ENCODE data around the gene STAM. TPM values are rescaled to one million over a fixed set of nuclear protein-coding genes. Genes with fewer than 3 reads are reported as not detected.

The STAM gene
- total and polyA plus RNA-seq, 8 donors, result 6.8 to 49.2 (median 10.0) TPM

DNA sequence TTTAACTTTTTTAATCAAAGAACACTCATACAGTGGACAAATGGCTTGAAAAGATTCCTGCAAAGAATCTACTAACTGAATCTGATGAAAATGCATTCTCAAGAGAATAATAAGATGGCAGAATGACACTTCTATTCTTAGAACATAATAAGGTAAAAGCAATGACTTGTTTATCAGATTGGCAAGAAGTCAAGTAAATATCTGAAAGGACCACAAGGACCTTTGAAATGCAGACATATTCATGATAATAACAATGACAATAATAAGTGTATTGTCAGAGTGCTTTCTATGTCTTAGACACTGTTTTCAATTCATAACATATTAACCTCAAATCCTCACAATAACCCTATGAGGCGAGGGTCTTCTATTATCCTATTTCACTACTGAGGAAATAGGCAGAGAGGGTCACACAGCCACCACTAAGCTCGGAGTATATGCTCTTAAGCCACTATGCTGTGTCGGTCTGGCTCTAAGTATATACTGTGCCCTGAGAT, 37.4 kb upstream of the STAM start:
- peaks cover 0 to 17% (median 6%) of the 10 kb centered on the region in 4 donors for H3K4me1 ChIP-seq
- no peak for DNase-seq
- H3K36me3 ChIP-seq, result no peaks in the 10 kb centered on the region
- H3K4me3 ChIP-seq, result no peak overlapping the region
- no peak overlapping the region for H3K27ac ChIP-seq
- WGBS, 5 donors, result 36 to 63% (median 46%) methylated on average over 3 of the region's 3 CpGs
- intact Hi-C loops (cut with DNase I; ENCODE audit: low total_unique reads), result loop anchor here (5.0 to 10.0 kb wide), 2 partner anchors 136 to 268 kb away; no protein-coding TSS in a partner anchor
- TF ChIP-seq EP300 (IDR thresholded peaks at IDR 0.05), result no peak
- TF ChIP-seq POLR2AphosphoS5 (IDR thresholded peaks at IDR 0.05), result no peak
- no peak for TF ChIP-seq POLR2A (IDR thresholded peaks at IDR 0.05)
- TF ChIP-seq, protein P1, sequence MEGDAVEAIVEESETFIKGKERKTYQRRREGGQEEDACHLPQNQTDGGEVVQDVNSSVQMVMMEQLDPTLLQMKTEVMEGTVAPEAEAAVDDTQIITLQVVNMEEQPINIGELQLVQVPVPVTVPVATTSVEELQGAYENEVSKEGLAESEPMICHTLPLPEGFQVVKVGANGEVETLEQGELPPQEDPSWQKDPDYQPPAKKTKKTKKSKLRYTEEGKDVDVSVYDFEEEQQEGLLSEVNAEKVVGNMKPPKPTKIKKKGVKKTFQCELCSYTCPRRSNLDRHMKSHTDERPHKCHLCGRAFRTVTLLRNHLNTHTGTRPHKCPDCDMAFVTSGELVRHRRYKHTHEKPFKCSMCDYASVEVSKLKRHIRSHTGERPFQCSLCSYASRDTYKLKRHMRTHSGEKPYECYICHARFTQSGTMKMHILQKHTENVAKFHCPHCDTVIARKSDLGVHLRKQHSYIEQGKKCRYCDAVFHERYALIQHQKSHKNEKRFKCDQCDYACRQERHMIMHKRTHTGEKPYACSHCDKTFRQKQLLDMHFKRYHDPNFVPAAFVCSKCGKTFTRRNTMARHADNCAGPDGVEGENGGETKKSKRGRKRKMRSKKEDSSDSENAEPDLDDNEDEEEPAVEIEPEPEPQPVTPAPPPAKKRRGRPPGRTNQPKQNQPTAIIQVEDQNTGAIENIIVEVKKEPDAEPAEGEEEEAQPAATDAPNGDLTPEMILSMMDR (IDR thresholded peaks at IDR 0.05), result no peak
- no peaks in the 10 kb centered on the region for H3K27me3 ChIP-seq
- H3K9me3 ChIP-seq, result no peaks in the 10 kb centered on the region

DNA sequence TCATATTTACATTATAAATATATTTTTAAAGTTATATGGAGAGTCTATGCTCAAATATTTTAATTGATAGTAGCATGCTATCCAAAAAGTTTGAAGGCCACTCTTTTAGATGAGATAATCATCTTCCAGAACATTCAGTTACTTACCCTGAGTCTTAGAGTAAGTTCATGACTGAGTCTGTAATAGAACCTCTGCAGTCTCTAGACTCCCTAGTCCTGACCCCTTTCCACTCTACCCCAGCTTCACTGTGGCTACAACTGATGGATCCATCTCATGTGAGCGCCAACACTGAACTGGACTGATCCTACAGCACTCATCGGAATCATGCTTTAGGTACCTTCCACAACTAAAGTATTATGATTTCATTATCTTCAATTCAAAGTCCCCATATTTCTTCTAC, 36.9 kb upstream of the STAM start:
- H3K27me3 ChIP-seq, result no peaks in the 10 kb centered on the region
- H3K4me1 ChIP-seq, result peaks cover 0 to 17% (median 6%) of the 10 kb centered on the region in 4 donors
- H3K27ac ChIP-seq, result no peak overlapping the region
- no peak for DNase-seq
- TF ChIP-seq, protein P1 (IDR thresholded peaks at IDR 0.05), result no peak
- TF ChIP-seq POLR2A (IDR thresholded peaks at IDR 0.05) (no peak), EP300 (IDR thresholded peaks at IDR 0.05) (no peak), POLR2AphosphoS5 (IDR thresholded peaks at IDR 0.05) (no peak)
- 49 to 66% (median 61%) methylated on average over 2 of the region's 2 CpGs for WGBS, 5 donors
- H3K9me3 ChIP-seq, result no peaks in the 10 kb centered on the region
- H3K36me3 ChIP-seq, result no peaks in the 10 kb centered on the region
- intact Hi-C loops (cut with DNase I; ENCODE audit: low total_unique reads), result loop anchor here (5.0 to 10.0 kb wide), 2 partner anchors 135 to 268 kb away; no protein-coding TSS in a partner anchor
- no peak overlapping the region for H3K4me3 ChIP-seq

DNA sequence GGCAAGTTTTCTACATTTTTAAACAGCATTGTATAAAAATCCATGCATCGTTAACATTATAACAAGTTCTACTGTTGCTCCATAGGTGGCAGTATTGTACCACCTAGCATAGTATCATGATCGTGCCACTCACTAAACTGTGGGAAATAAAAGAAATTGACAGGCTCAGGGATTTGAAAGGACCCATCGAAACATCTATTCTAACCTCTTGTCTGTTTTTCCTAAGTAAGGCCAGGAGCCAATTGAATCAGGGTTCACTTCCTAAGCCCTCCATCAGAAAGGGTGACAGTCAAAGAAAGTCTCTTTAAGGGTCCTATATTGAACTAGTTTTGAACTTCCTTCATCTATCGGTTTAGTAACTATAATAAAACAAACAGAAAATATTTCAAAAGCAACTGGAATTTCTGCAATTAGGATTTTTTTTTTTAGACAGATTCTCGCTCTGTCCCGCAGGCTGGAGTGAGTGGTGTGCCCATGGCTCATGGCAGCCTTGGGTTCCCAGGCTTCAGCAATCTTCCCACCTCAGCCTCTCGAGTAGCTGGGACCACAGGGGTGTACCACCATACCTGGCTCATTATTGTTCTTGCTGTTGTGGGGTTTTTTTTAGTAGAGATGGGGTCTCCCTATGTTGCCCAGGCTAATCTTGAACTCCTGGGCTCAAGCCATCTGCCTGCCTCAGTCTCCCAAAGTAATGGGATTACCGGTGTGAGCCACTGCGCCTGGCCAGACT, 36.2 kb upstream of the STAM start:
- intact Hi-C loops (cut with DNase I; ENCODE audit: low total_unique reads), result loop anchor here (5.0 to 10.0 kb wide), 2 partner anchors 135 to 267 kb away; no protein-coding TSS in a partner anchor
- Histone ChIP-seq H3K9me3 (no peaks in the 10 kb centered on the region), H3K27ac (no peak overlapping the region), H3K36me3 (no peaks in the 10 kb centered on the region), H3K4me1 (peaks cover 0 to 17% (median 6%) of the 10 kb centered on the region in 4 donors), H3K27me3 (no peaks in the 10 kb centered on the region), H3K4me3 (no peak overlapping the region)
- TF ChIP-seq, protein P1 (IDR thresholded peaks at IDR 0.05), result peak in 5 of 7 experiments; percentile 68 to 87 (median 85)
- TF ChIP-seq EP300 (IDR thresholded peaks at IDR 0.05), result no peak
- DNase-seq, result peak in 1 of 2 donors; percentile 79
- 50 to 58% (median 55%) methylated on average over 9 of the region's 9 CpGs for WGBS, 5 donors

DNA sequence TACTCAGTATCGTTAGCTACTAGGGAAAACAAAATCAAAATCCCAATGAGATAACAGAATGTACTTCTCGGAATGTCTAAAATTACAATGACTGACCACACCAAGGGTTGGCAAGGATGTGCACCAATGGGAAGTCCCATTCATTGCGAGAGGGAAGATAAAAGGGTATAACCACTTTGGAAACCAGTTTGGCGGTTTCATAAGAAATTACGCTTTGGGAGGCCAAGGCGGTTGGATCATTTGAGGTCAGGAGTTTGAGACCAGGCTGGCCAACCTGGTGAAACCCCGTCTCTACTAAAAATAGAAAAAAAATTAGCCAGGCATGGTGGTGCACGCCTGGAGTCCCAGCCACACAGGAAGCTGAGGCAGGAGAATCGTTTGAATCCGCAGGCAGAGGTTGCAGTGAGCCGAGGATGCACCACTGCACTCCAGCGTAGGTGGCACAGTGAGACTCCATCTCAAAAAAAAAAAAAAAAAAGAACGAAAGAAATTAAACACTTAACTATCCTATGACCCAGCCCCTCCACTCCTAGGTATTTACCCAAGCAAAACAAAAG, 34.4 kb upstream of the STAM start:
- H3K27ac ChIP-seq, result no peak overlapping the region
- TF ChIP-seq EP300 (IDR thresholded peaks at IDR 0.05) (no peak), POLR2A (IDR thresholded peaks at IDR 0.05) (no peak), POLR2AphosphoS5 (IDR thresholded peaks at IDR 0.05) (no peak)
- TF ChIP-seq, protein P1 (IDR thresholded peaks at IDR 0.05), result no peak
- intact Hi-C loops (cut with DNase I; ENCODE audit: low total_unique reads), result loop anchor here (5.0 to 10.0 kb wide), 2 partner anchors 133 to 265 kb away; no protein-coding TSS in a partner anchor
- H3K4me1 ChIP-seq, result peaks cover 0 to 17% (median 7%) of the 10 kb centered on the region in 4 donors
- no peak overlapping the region for H3K4me3 ChIP-seq
- DNase-seq, result no peak
- H3K9me3 ChIP-seq, result no peaks in the 10 kb centered on the region
- 85 to 91% (median 86%) methylated on average over 13 of the region's 13 CpGs for WGBS, 5 donors
- no peaks in the 10 kb centered on the region for H3K27me3 ChIP-seq
- H3K36me3 ChIP-seq, result no peaks in the 10 kb centered on the region
